OCI-LY7 (cell line): ENCODE measurements around the gene BACH2. TPM values are rescaled to one million over a fixed set of nuclear protein-coding genes. Genes with fewer than 3 reads are reported as not detected.
"Not testable (repeated sequence)": the region's sequence is repeated elsewhere in the genome, so short reads cannot be mapped to it uniquely, and the experiment has no call there.

Source experiments
- BruUV-seq: library from RNA; stranded (reverse); fragments of 400-500 nt; replicated peaks from 2 replicates; lab custom pipeline; 2021; lab: Mats Ljungman, UMichigan
- CTCF ChIA-PET: fragments of 300-600 bp; sonication (Branson Sonifier 250); formaldehyde crosslinking; loops from one replicate; lab custom pipeline; 2022; ENCODE audit warnings: antibody characterized with exemption; ENCODE audit not compliant: unreplicated experiment; lab: Charles Lee
- POLR2A ChIA-PET: fragments of 300-600 bp; sonication (Branson Sonifier 250); formaldehyde crosslinking; loops from one replicate; lab custom pipeline; 2022; ENCODE audit warnings: antibody characterized with exemption; lab: Charles Lee
- DNase-seq: peaks from one replicate; pipeline ENCODE4 v3.0.0-alpha.2; 2015; ENCODE audit warnings: low spot score
- H2AFZ ChIP-seq: fragments of 200-600 bp; sonication (generic), shearing (Covaris generic); 2 replicates; pipeline ENCODE4 v1.6.1; 2014; ENCODE audit warnings: mild to moderate bottlenecking, antibody characterized with exemption, low read length, moderate library complexity
- H3K27ac ChIP-seq: fragments of 200-600 bp; sonication (generic); 2 replicates; pipeline ENCODE4 v1.5.1; 2014; ENCODE audit warnings: mixed run types, low read depth, mild to moderate bottlenecking, moderate library complexity, low read length, inconsistent platforms; ENCODE audit not compliant: poor library complexity, severe bottlenecking
- H3K36me3 ChIP-seq: fragments of 200-600 bp; sonication (generic); 2 replicates; pipeline ENCODE4 v1.6.1; 2014; ENCODE audit warnings: mild to moderate bottlenecking, antibody characterized with exemption, low read length, moderate library complexity, mixed read lengths; ENCODE audit not compliant: insufficient read depth
- H3K4me1 ChIP-seq: fragments of 200-600 bp; sonication (generic); 2 replicates; pipeline ENCODE4 v1.5.1; 2014; ENCODE audit warnings: mild to moderate bottlenecking, low read length; ENCODE audit not compliant: insufficient read depth, poor library complexity, severe bottlenecking
- H3K4me2 ChIP-seq: fragments of 200-600 bp; sonication (generic); 2 replicates; pipeline ENCODE4 v1.6.1; 2014; ENCODE audit warnings: mild to moderate bottlenecking, low read length
- H3K4me3 ChIP-seq: fragments of 200-600 bp; sonication (generic); 2 replicates; pipeline ENCODE4 v1.5.1; 2014; ENCODE audit warnings: mild to moderate bottlenecking, low read depth, low read length; ENCODE audit not compliant: poor library complexity, severe bottlenecking
- H3K79me2 ChIP-seq: fragments of 200-600 bp; sonication (generic); 2 replicates; pipeline ENCODE4 v1.6.1; 2016; ENCODE audit warnings: low read depth, mild to moderate bottlenecking, low read length, moderate library complexity, mixed read lengths; ENCODE audit not compliant: insufficient read depth
- H3K9me2 ChIP-seq: fragments of 200-600 bp; sonication (generic); 2 replicates; pipeline ENCODE4 v1.6.1; 2016; ENCODE audit warnings: mild to moderate bottlenecking, low read length, mixed read lengths; ENCODE audit not compliant: insufficient read depth
- H3K9me3 ChIP-seq: fragments of 200-600 bp; sonication (generic); 2 replicates; pipeline ENCODE4 v1.6.1; 2014; ENCODE audit warnings: mild to moderate bottlenecking, mixed run types, low read length, mixed read lengths
- H4K20me1 ChIP-seq: fragments of 200-600 bp; sonication (generic); 2 replicates; pipeline ENCODE4 v1.6.1; 2014; ENCODE audit warnings: mild to moderate bottlenecking, antibody characterized with exemption, low read length, moderate library complexity, mixed read lengths; ENCODE audit not compliant: insufficient read depth
- EZH2phosphoT487 ChIP-seq: fragments of 200-600 bp; sonication (generic); IDR thresholded peaks from 2 replicates; pipeline ENCODE4 v1.6.1; 2018; ENCODE audit warnings: low read depth, borderline replicate concordance, mild to moderate bottlenecking, mixed run types, antibody characterized with exemption, low read length, moderate library complexity, mixed read lengths
- intact Hi-C: fragments of 100-400 bp; cut with micrococcal nuclease; formaldehyde crosslinking; loops from one replicate; pipeline ENCODE4 v1.10.0; 2022; ENCODE audit not compliant: unreplicated experiment
- total RNA-seq, 2 experiments: library from RNA; depleted of rRNA in 1 of 2; stranded (reverse); fragments of >200 nt in 1 of 2; shearing (Covaris generic) in 1 of 2; gene quantifications; 2 replicates each; pipeline ENCODE4 v1.2.3, GENCODE V29; 2014 to 2022
- TF ChIP-seq, protein P1 (sequence below): fragments of 200-600 bp; sonication (generic); conservative IDR thresholded peaks from 2 replicates; pipeline ENCODE4 v1.5.1; 2014; ENCODE audit warnings: mild to moderate bottlenecking, antibody characterized with exemption, low read length, moderate library complexity, mixed read lengths

The BACH2 gene
- total RNA-seq, 2 experiments from 2014 or later: 92.0 to 163 TPM

DNA sequence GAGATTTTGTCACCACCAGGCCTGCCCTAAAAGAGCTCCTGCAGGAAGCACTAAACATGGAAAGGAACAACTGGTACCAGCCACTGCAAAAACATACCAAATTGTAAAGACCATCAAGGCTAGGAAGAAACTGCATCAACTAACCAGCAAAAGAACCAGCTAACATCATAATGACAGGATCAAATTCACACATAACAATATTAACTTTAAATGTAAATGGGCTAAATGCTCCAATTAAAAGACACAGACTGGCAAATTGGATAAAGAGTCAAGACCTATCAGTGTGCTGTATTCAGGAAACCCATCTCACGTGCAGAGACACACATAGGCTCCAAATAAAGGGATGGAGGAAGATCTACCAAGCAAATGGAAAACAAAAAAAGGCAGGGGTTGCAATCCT, 240.7 kb downstream of the BACH2 start:
- H3K4me3 ChIP-seq, BruUV-seq, H3K9me2 ChIP-seq, H3K4me1 ChIP-seq, H4K20me1 ChIP-seq, H3K79me2 ChIP-seq, POLR2A ChIA-PET, intact Hi-C loops, H3K4me2 ChIP-seq, H3K27ac ChIP-seq, H3K9me3 ChIP-seq, DNase-seq, H2AFZ ChIP-seq: not testable (repeated sequence)
- H3K36me3 ChIP-seq: peaks cover 31% of the 10 kb centered on the region
- CTCF ChIA-PET: interaction anchor here (0.6 kb wide), 1 partner anchor 359 kb away, joined by 3 read pairs; no protein-coding TSS in a partner anchor

DNA sequence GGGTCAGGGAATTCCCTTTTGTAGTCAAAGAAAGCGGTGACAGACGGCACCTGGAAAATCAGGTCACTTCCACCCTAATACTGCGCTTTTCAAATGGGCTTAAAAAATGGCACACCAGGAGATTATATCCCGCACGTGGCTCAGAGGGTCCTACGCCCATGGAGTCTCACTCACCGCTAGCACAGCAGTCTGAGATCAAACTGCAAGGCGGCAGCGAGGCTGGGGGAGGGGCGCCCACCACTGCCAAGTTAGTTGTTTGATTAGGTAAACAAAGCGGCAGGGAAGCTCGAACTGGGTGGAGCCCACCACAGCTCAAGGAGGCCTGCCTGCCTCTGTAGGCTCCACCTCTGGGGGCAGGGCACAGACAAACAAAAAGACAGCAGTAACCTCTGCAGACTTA, 242.4 kb downstream of the BACH2 start:
- intact Hi-C loops, DNase-seq, POLR2A ChIA-PET, BruUV-seq, CTCF ChIA-PET, H3K4me3 ChIP-seq, H4K20me1 ChIP-seq, H3K27ac ChIP-seq, H2AFZ ChIP-seq, H3K4me2 ChIP-seq, H3K4me1 ChIP-seq, H3K9me3 ChIP-seq, H3K9me2 ChIP-seq: not testable (repeated sequence)
- Histone ChIP-seq H3K79me2 (peaks cover 15% of the 10 kb centered on the region; the same call in 1 of the 2 replicates), H3K36me3 (peaks cover 29% of the 10 kb centered on the region)

DNA sequence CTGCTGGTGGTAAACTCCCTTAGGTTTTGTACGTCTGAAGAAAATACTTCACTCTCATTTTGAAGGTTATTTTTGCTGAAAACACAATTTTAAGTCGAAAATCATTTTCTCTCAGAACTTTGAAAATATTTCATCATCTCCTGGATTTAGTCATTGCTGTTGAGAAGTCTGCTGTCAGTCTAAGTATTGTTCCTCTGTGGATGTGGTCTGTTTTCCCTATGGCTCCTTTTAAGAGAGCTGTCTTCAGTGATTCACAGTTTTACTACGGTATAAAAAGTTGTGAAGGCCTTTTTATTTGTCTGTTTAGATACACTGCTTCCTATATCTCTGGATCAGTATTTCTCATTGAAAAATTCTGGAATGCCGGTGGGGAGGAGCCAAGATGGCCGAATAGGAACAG, 243.0 kb downstream of the BACH2 start:
- Histone ChIP-seq H4K20me1 (no peaks in the 10 kb centered on the region), H3K9me2 (no peaks in the 10 kb centered on the region), H3K4me2 (no peak overlapping the region), H3K79me2 (peaks cover 15% of the 10 kb centered on the region; the same call in 1 of the 2 replicates), H2AFZ (no peak overlapping the region), H3K36me3 (peaks cover 34% of the 10 kb centered on the region), H3K4me1 (no peaks in the 10 kb centered on the region), H3K9me3 (peaks cover 5% of the 10 kb centered on the region; the same call in 1 of the 2 replicates), H3K4me3 (no peak overlapping the region), H3K27ac (no peak overlapping the region)
- POLR2A ChIA-PET: no interaction called here
- CTCF ChIA-PET: no interaction called here
- BruUV-seq: no TSS peak
- TF ChIP-seq EZH2phosphoT487: no peak
- TF ChIP-seq, protein P1, sequence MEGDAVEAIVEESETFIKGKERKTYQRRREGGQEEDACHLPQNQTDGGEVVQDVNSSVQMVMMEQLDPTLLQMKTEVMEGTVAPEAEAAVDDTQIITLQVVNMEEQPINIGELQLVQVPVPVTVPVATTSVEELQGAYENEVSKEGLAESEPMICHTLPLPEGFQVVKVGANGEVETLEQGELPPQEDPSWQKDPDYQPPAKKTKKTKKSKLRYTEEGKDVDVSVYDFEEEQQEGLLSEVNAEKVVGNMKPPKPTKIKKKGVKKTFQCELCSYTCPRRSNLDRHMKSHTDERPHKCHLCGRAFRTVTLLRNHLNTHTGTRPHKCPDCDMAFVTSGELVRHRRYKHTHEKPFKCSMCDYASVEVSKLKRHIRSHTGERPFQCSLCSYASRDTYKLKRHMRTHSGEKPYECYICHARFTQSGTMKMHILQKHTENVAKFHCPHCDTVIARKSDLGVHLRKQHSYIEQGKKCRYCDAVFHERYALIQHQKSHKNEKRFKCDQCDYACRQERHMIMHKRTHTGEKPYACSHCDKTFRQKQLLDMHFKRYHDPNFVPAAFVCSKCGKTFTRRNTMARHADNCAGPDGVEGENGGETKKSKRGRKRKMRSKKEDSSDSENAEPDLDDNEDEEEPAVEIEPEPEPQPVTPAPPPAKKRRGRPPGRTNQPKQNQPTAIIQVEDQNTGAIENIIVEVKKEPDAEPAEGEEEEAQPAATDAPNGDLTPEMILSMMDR: no peak
- intact Hi-C loops: no loop called here
- DNase-seq: no peak

DNA sequence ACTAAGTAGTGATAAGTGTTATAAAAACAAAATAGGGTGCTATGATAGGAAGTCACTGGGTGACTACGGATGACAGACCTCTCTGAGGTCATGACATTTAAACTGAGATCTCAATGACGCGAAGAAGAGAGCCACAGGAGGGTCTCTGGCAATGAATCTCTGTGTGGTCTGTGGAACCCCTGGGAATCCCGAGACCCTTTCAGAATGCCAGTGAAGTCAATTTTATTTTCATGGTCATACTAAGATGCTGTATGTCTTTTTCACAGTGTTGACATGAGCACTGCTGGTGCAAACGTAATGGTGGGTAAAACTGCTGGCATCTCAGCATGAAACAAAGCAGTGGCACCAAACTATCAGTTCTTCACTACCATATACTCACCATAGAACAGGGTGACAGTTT, 247.3 kb downstream of the BACH2 start:
- Histone ChIP-seq H3K79me2 (peaks cover 15% of the 10 kb centered on the region; the same call in 1 of the 2 replicates), H3K4me2 (no peak overlapping the region), H3K4me1 (no peaks in the 10 kb centered on the region), H3K36me3 (peaks cover 62% of the 10 kb centered on the region), H4K20me1 (0 out of 2 replicates have a peak, but pooled peaks cover 4% of the 10 kb centered on the region), H3K9me2 (no peaks in the 10 kb centered on the region), H3K27ac (no peak overlapping the region), H2AFZ (no peak overlapping the region), H3K9me3 (peaks cover 5% of the 10 kb centered on the region; the same call in 1 of the 2 replicates), H3K4me3 (no peak overlapping the region)
- POLR2A ChIA-PET: interaction anchor here (1.0 to 1.2 kb wide), 3 partner anchors 11 to 48 kb away, joined by 3 to 6 read pairs (median 3); no protein-coding TSS in a partner anchor
- DNase-seq: no peak
- intact Hi-C loops: no loop called here
- TF ChIP-seq, protein P1: no peak
- no peak for TF ChIP-seq EZH2phosphoT487
- CTCF ChIA-PET: no interaction called here
- BruUV-seq: no TSS peak
